Body of pancreas (tissue), 4 donors: Measurements from ENCODE around the gene KRTAP10-8. TPM values are rescaled to one million over a fixed set of nuclear protein-coding genes. Genes with fewer than 3 reads are reported as not detected.
"Not testable (repeated sequence)": the region's sequence is repeated elsewhere in the genome, so short reads cannot be mapped to it uniquely, and the experiment has no call there.

Source experiments
- ATAC-seq: fragments of 150-250 bp; one replicate; pipeline ENCODE4 v1.9.1; 2016
- DNase-seq, 4 donors: peaks; one replicate each; pipeline ENCODE4 v3.0.0-alpha.2; 2019
- H3K27ac ChIP-seq, 4 donors: fragments of 200-600 bp; sonication (generic); 1 replicate in 3 of 4; 2 replicates in 1 of 4; pipeline versions ENCODE4 v1.5.1 to v1.6.1; 2016 to 2019; ENCODE audit warnings: mild to moderate bottlenecking in 1 of 4, mixed read lengths in 1 of 4, moderate library complexity in 1 of 4
- H3K27me3 ChIP-seq, 2 donors: fragments of 200-600 bp; sonication (generic); one replicate each; pipeline ENCODE4 v1.6.0; 2016; ENCODE audit warnings: mild to moderate bottlenecking in 1 of 2
- H3K36me3 ChIP-seq, 2 donors: fragments of 200-600 bp; sonication (generic); replicated peaks in 1 of 2; 2 replicates each; pipeline ENCODE4 v1.5.1; 2016; ENCODE audit warnings: low read depth in 2 of 2; ENCODE audit not compliant: insufficient read depth in 1 of 2
- H3K4me1 ChIP-seq: fragments of 200-600 bp; sonication (generic); one replicate; pipeline ENCODE4 v1.6.0; 2016
- H3K4me3 ChIP-seq, 2 donors: fragments of 200-600 bp; sonication (generic); 1 replicate in 1 of 2; 2 replicates in 1 of 2; pipeline ENCODE4 v1.5.1; 2016 to 2019
- H3K9me3 ChIP-seq, 3 donors: fragments of 200-600 bp; sonication (generic); 1 replicate in 2 of 3; 2 replicates in 1 of 3; pipeline ENCODE4 v1.5.1; 2016
- CTCF ChIP-seq, 7 experiments: fragments of 450-650 bp in 4 of 7; fragments of 200-600 bp in 3 of 7; sonication (generic) in 3 of 7; IDR thresholded peaks; one replicate each; pipeline ENCODE4 v1.5.1; 2016 to 2019; ENCODE audit warnings: antibody characterized with exemption in 7 of 7
- POLR2A ChIP-seq, 3 donors: fragments of 450-650 bp; IDR thresholded peaks; one replicate each; pipeline ENCODE4 v1.6.1; 2016; ENCODE audit warnings: antibody characterized with exemption in 3 of 3, mild to moderate bottlenecking in 2 of 3
- WGBS, 2 donors: methylation state at CpG; one replicate each; pipeline ENCODE4 v1.1.5; 2017; 5-methylcytosine and 5-hydroxymethylcytosine counted together
- intact Hi-C: fragments of 100-400 bp; cut with DNase I; formaldehyde crosslinking; loops from one replicate; pipeline ENCODE4 v1.15.1; 2023
- total RNA-seq, 2 donors: library from RNA; depleted of rRNA; stranded (reverse); fragments of >200 nt; gene quantifications; one replicate each; pipeline ENCODE4 v1.1.0, GENCODE V29; 2016

The KRTAP10-8 gene
- total RNA-seq, 2 donors from 2014 or later: not detected

GRCh38 chr21:44590311-44590721 lies 21.6 kb upstream of the KRTAP10-8 start:
- Histone ChIP-seq H3K36me3 (no peaks in the 10 kb centered on the region), H3K4me3 (no peak overlapping the region), H3K9me3 (no peaks in the 10 kb centered on the region), H3K27ac (no peak overlapping the region), H3K4me1 (no peaks in the 10 kb centered on the region), H3K27me3 (no peaks in the 10 kb centered on the region)
- intact Hi-C loops: no loop called here
- TF ChIP-seq POLR2A (IDR thresholded peaks at IDR 0.05) (no peak), CTCF (IDR thresholded peaks at IDR 0.05) (no peak)
- DNase-seq (no peak), ATAC-seq (no peak)
- WGBS, 2 donors: 59 to 65% methylated on average over 7 to 10 of the region's 10 CpGs

GRCh38 chr21:44590897-44591800 lies 20.7 kb upstream of the KRTAP10-8 start:
- ATAC-seq, H3K27ac ChIP-seq, H3K36me3 ChIP-seq, H3K4me3 ChIP-seq, intact Hi-C loops, H3K9me3 ChIP-seq, DNase-seq, H3K4me1 ChIP-seq, H3K27me3 ChIP-seq: not testable (repeated sequence)
- WGBS, 2 donors: 49 to 59% methylated on average over 18 to 19 of the region's 19 CpGs

GRCh38 chr21:44591801-44592130 lies 20.1 kb upstream of the KRTAP10-8 start:
- H3K9me3 ChIP-seq, intact Hi-C loops, H3K4me1 ChIP-seq, H3K4me3 ChIP-seq, DNase-seq, ATAC-seq, H3K36me3 ChIP-seq, H3K27ac ChIP-seq, H3K27me3 ChIP-seq: not testable (repeated sequence)
- 33% methylated on average over 4 of the region's 4 CpGs; no CpG with 5 or more reads in 1 of the 2 donors for WGBS, 2 donors

- DNase-seq (no peak), ATAC-seq (no peak)
- no peak for TF ChIP-seq POLR2A (IDR thresholded peaks at IDR 0.05)
- TF ChIP-seq CTCF (IDR thresholded peaks at IDR 0.05): no peak
- no peak within 1 kb of the TSS for H3K27ac ChIP-seq
- no peak within 1 kb of the TSS for H3K4me3 ChIP-seq
- H3K27me3 ChIP-seq: no peaks in the 10 kb centered on the region
- no peaks in the 10 kb centered on the region for H3K4me1 ChIP-seq
- no peaks in the 10 kb centered on the region for H3K36me3 ChIP-seq
- intact Hi-C loops: no loop called here
- WGBS, 2 donors: 50 to 52% methylated on average over 8 to 32 of the region's 33 CpGs
- no peaks in the 10 kb centered on the region for H3K9me3 ChIP-seq
Observed at GRCh38 chr21:44592446-44593311, 19.2 kb upstream of the KRTAP10-8 start, which contains the start of gene KRTAP10-6. KRTAP10-6 (minus strand) TSS chr21:44592505; CDS start chr21:44592484, 21 bp downstream.

- no peaks in the 10 kb centered on the region for H3K27me3 ChIP-seq
- no peak for DNase-seq
- no peaks in the 10 kb centered on the region for H3K4me1 ChIP-seq
- intact Hi-C loops: no loop called here
- no peaks in the 10 kb centered on the region for H3K36me3 ChIP-seq
- no peak overlapping the region for H3K4me3 ChIP-seq
- TF ChIP-seq CTCF (IDR thresholded peaks at IDR 0.05) (no peak), POLR2A (IDR thresholded peaks at IDR 0.05) (no peak)
- no peak overlapping the region for H3K27ac ChIP-seq
- ATAC-seq: no peak
- no peaks in the 10 kb centered on the region for H3K9me3 ChIP-seq
- 42 to 47% methylated on average over 16 to 20 of the region's 20 CpGs for WGBS, 2 donors
Observed at GRCh38 chr21:44593598-44594405, 18.1 kb upstream of the KRTAP10-8 start.
